TTC549 (cell line): ENCODE results near the gene EFCAB6.

Experiments used
- FAIRE-seq: peaks from 2 replicates; lab custom pipeline; 2012; peaks lifted over from hg19 to GRCh38; lab: Jason Lieb, UNC

Gene EFCAB6

DNA sequence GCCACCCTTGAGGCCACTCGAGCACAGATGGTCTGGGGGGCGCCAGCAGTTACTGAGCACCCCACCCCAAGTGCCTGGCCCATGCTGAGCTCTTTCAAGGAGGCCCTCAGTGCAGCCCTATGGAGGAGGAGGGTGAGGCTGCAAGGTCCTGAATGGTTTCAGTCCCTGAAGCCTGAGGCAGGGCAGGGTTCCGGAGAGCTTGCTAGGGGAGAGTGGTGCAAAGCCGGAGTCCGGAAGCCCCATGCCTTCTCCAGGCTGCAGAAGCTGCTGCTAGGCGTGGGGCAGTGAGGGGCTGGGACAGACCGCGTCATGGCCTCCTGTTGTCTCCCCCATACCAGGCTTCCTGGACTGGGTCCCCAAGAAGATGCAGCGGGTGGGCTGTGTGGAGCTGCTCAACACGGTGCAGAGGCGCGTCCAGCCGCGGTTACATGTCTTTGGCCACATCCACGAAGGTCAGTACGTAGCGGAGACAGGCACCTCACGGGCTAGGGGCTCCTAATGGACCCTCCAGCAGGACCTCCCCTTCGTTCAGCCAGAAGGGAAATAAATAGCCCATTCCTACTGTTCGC lies 309.7 kb downstream of the EFCAB6 start:
- no peak for FAIRE-seq

GRCh38 chr22:43501878-43502277 lies 310.2 kb downstream of the EFCAB6 start:
- FAIRE-seq: no peak

DNA sequence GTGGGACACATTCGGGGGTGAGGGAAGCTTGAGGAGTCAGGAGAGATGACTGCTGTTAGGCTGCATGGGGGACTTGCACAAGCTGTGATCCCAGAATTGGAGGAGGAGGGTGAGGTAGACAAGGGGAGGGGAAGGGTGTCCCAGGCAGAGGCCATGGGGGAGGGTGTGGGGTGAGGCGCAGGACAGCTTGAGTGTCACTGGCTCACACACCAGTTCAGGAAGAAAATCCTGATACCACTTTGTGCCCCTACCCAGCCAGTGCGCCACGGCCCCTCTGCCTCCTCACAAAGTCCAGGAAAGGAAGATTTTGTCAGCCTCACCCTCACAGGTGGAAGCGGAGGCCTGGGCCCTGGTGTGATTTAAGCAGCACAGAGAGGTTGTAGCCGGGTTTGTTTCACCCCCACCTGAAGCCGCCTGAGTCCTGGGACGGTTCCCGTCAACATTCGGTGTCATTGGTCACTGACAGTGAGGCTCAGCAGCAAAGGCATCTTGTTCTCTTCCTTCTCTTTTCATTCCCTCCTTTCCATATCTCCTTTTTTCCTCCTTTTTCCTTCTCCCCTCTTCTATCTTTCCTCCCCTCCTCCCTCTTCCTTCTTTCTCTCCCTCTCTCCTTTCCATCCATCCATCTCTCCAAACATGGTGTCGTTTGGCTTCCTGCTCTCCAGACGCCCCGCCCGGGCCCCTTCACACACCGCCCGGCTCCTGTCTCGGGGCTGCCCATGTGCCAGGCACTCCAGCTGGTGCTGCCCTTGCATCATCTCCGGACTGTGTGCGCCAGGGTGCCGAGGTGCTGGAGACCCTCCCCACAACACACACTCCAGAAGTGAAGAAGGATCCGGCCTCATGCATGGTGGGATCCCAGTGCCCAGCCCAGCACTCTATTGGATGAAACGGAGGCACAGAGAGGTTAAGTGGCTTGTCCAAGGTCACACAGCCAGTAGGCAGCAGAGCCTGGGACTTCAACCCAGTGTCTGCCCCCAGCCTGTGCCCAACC lies 311.0 kb downstream of the EFCAB6 start:
- FAIRE-seq: no peak

GRCh38 chr22:43498856-43499253 lies 313.2 kb downstream of the EFCAB6 start:
- FAIRE-seq: no peak

DNA sequence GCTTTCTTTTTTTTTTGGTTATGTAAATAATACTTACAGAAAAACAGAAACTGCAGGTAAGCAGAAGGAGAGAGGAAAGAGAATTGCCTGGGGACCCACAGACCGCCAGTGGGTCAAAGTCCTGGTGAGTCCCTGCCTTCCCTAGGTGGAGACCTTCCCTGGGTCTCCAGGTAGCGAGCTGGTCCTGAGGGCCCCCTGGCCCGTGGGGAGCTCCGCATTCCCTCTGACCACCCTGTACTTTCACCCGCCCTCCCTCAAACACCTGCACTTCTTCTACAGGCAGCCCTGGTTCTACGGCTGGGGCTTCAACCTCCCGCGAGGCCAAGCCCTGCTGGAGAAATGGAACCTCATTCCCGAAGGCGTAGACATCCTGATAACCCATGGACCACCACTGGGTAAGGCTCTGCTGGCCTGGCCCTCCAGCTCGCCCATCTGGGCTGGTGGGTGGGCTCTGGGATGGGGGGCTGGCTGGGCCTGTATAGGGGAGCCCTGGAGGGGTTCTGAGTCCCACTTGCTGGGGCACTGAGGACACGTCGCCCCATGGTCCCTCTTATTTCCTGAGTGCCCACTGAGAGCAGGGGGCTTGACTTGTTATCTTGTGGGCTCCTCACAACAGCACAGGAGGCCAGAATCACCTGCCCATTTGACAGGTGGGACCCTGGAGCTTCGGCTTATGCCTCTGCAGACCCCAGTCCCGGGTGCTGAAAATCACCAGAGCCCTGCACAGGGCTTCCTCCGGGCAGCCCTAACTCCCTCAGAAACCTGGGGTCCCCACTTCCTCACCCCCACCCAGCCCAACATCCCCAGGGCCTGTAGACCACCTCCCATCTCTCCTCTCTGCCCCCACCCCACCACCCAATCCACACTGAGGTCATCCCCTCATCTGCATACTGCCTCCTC lies 313.9 kb downstream of the EFCAB6 start:
- no peak for FAIRE-seq

DNA sequence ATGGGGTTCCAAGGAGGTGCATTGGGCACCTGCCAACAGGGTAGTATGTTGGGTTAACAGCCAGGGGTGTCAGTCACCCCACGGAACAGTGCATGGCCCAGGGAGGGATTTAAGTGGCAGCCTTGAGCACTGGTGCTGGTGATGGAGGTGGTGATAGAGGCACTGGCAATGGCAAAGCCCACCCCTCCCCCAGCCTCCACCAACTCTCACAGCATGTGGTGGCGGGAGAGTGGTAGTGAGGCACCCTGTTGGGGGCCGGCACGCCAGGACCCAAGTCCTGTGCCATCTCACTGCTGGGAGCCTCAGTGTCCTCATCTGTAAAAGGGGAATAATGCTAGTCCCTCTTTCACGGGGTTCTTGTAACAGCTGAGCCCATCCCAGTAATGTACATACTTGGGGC lies 318.8 kb downstream of the EFCAB6 start:
- no peak for FAIRE-seq

DNA sequence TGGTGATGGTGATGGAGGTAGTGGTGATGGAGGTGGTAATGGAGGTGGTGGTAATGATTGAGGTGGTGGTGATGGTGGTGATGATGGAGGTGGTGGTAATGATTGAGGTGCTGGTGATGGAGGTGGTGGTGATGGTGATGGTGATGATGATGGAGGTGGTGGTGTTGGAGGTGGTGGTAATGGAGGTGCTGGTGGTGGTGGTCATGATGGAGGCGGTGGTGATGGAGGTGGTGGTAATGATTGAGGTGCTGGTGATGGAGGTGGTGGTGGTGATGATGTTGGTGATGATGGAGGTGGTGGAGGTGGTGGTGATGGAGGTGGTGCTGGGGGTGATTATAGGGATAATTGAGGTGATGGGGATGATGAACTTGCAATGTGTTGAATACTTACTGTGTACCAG lies 320.4 kb downstream of the EFCAB6 start:
- no peak for FAIRE-seq

DNA sequence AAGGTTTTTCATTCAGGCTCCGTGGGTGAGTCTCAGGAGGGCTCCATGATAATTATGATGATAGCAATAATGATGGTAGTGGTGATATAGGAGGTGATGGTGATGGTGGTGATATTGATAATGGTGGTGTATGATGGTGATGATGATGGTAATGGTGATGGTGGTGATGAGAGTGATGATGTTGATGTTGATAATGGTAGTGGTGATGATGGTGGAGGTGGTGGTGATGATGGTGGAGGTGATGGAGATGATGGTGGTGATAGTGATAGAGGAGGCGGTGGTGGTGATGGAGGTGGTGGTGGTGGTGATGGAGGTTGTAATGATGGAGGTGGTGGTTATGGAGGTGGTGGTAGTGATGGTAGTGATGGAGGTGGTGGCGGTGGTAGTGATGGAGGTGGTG lies 320.9 kb downstream of the EFCAB6 start:
- no peak for FAIRE-seq

DNA sequence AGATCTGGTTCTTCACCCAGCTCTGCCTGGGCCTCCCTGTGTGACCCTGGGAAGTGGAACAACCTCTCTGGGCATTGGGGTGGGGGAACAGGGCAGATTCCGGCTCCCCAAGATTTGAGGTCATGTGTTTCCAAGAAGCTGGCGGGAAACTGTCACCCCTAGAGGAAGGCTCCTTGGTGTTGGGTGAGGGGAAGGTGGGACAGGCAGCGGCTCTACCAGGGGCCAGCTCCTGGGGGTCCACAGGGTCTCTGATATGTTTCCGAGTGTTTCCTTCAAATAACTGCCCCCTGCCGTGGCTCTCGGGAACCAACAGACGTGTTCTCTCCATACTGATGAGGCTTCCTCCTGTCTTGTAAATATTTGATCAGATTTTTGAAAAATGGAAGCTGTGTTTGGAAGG lies 321.8 kb downstream of the EFCAB6 start:
- FAIRE-seq: no peak

GRCh38 chr22:43488937-43489336 lies 323.2 kb downstream of the EFCAB6 start:
- no peak for FAIRE-seq

GRCh38 chr22:43488031-43488866 lies 323.9 kb downstream of the EFCAB6 start:
- FAIRE-seq: no peak

GRCh38 chr22:43487311-43488030 lies 324.6 kb downstream of the EFCAB6 start:
- no peak for FAIRE-seq

DNA sequence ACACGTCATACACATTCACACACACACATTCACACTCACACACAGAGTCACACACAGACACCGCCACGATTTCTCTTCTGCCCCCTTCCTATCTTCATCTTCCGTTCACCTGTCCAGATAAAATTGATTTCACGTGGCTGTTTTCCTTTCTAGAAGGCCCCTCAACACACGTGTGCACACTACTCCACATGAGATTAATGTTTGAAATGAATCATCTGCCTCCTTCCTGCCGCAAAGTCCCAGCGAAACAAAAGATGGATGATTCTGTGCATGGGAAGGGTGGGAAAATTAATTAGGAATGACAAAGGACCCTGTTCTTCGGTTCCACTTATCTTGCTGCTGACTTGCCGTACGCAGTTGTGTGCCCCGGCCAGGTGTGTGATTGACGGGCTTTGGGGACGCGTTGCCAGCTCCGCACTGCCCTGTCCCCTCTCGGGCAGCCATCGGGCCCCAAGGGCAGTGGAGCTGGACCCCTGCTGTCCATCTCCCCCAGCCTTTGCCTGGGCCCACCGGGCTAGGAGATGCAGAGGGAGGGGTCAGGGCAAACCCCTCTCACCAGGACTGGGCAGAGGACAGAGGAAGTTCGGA lies 326.5 kb downstream of the EFCAB6 start:
- FAIRE-seq: no peak

DNA sequence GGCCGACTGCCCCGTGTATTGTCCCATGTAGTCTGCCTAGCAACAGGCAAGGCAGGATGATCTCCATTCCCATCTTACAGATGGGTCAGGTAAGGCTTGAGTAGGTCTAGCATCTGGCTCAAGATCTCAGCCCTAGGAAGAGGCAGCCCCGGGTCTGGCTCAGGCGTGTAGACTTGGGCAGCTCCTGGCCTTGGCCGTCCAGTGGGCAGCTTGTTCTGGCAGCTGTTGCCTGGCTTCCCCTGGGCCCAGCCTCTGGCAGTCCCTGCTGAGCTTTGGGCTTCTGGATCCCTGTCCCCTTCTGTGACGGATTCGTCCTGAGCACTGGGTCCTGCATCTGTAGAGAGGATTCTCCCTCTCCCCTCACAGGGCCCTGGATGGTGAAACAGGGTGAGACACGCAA lies 327.9 kb downstream of the EFCAB6 start:
- no peak for FAIRE-seq

DNA sequence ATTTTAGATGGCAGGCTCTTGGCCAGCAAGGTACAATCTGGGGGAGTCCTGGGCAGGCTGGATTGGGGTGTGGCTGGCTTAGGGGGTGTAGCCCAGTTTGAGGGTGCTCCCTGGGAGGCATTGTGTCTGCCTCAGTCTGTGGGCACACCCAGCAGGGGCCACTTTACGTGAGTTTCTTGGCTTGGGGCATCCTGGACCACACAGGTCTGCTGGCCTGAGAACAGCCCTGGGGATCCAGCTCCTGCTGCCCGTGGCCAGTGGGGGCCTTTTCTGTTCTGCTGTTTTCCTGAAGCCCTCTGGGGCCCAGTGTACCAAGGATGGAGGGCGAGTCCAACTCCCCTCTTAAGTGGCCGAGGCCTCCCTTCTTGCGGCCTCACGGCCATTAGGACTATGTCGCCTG lies 328.4 kb downstream of the EFCAB6 start:
- FAIRE-seq: no peak

GRCh38 chr22:43483266-43483665 lies 328.8 kb downstream of the EFCAB6 start:
- no peak for FAIRE-seq

GRCh38 chr22:43482318-43482625 lies 329.8 kb downstream of the EFCAB6 start:
- FAIRE-seq: no peak

DNA sequence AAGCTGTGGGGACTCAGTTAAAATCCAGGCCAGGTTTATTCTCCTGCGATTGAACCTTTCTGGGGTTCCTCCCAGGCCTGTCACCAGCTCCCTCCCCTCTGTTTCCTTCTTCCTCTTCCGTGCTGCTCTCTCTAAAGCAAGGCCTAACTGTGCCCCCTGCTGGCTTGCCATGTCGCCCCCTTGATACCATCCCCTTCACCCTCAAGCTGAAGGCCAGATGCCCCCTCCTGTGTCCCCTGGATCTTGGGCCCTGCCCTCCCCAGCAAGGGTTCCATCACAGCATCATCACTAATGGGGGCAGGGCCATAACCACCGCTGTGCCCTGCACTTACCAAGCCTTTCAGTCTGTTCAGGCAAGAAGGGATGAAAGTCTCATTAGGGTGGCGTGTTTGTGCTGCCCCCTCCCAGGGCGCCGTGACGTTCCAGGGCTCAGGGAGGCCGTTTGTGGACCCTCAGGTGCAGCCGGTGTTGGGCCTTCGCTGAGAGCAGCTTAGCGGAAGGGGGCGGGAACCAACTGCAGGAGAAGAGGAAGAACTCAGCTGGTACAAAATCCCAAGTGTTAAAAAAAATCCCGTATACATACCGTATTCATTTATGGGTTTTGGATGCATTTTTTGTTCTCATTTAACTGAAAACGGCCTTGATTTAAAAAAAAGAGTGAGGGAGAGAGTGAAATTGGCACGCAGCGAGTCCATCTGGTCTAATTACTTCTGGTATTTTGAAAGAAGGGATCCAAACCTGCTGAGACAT lies 330.4 kb downstream of the EFCAB6 start:
- FAIRE-seq: no peak

- no peak for FAIRE-seq
These were observed 332.1 kb downstream of the EFCAB6 start for GRCh38 chr22:43479962-43480361.

- FAIRE-seq: no peak
These were observed 332.7 kb downstream of the EFCAB6 start for GRCh38 chr22:43479301-43479950.
